ENCODE results near the gene CCDC184. TPM values are rescaled to one million over a fixed set of nuclear protein-coding genes. Genes with fewer than 3 reads are reported as not detected.
"Not testable (repeated sequence)": the region's sequence is repeated elsewhere in the genome, so short reads cannot be mapped to it uniquely, and the experiment has no call there.

Gene CCDC184
- total RNA-seq = 0.54 TPM

DNA sequence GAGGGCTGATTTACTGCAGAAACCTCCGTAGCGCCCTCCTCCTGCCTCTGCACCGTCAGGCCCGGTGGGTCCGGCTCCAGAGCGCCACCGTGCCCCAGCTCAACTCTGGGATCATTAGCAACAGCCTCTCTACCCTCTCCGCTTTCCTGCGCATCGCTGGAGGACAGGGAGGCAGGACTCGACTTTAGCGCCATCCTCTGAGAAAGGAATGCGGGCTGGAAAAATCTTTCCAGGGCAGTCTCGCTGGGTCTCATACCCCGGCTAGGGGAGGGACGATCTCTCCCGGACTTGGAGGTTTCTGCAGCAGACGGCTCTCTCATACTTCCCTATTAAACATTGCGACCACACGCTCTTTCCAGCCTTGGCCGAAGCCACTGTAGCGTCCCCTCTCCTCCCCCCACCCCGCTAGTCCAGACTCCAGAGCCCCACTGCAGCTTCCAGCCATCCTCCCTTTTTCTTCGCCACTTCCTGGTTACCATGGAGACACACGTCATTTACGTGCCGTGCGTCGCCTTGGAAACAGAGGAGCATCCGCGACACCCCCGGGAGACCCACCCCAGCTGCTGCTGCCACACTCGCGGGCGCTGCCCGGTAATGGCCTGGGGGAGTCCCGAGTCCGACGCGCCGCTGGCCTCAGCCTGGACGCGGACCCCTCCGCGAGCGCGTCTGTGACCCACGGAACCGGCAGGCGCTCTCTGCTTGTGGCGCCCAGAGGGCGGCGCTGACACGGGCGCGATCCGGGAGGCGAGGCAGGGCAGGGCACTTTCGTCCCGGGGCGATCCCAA, at the start of gene CCDC184:
Gene CCDC184, plus strand, starts transcription at position 554 of the 785 bp plus-strand sequence. CDS start 479 bp downstream, outside the sequence.
- DNase-seq (ENCODE audit: low read depth in 2 of 3, low spot score in 2 of 3) = peak; percentile 64 to 79 (median 70)

DNA sequence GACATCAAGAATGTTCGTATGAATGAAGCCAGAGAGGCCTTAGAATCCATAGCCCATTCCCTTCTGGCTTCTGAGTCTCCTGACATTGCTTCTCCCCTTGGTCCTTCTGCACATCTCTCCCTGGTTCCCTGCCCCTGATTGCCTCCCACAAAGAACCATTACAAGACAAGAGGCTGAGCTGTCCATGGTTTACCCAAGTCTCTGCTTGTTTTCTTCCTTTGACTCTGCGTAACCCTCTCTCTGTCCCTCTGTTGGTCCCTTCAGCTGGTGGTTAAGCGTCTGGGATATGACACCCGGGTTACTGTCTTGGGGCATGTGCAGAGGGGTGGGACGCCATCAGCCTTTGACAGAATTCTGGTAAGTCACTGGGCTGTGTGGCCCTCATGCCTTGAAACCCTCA, 48.4 kb upstream of the CCDC184 start:
- DNase-seq (ENCODE audit: low read depth in 2 of 3, low spot score in 2 of 3) = no peak

DNA sequence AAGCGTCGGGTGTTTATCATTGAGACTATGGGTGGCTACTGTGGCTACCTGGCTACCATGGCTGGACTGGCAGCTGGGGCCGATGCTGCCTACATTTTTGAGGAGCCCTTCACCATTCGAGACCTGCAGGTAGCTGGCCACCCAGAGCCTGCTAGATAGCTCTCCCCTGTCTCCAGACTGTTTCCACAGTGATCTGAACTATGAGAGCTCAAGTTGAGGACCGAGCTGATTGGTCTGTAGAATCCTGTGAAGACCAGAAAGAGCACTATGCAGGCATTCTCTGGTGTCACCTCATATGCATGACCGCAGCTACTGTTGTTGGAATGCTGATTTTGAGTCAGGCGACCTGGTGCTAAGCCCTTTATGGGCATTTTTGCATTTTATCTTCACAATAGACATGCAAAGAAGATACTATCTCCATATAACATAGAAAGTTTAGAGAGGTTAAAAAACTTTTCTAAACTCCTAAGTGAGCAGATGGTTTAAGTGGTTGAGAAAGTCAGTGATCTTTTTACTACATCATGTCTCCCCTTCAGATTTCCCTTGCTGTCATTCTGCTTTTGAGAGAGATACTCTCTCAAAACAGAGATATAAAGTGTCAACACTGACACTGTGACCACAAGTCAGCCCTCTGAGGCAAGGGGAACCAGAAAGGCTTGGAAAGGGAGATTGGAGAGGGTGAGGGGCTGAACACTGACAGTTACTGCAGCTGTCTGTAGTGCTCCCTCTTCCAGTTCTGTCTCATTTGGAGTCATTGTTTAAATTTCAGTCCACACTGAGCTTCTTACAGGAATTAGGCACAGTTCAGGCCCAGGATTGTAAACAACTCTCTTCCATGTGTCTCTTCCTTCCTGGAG, 40.4 kb upstream of the CCDC184 start:
- no peak for DNase-seq (ENCODE audit: low read depth in 2 of 3, low spot score in 2 of 3)

DNA sequence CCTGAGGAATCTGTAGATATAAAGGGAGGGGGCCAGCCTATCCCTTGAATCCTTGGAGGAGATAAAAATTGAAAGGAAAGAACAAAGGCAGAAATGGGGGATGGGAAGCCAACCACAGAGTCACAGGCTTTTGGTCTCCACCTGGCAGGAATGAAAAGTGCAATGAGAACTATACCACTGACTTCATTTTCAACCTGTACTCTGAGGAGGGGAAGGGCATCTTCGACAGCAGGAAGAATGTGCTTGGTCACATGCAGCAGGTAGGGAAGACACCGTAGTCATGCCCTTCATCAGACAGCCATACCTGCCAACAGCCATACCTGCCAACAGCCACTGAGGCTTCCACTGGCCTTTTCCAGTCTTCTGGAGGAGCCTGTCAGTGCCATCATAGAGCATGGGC, 39.5 kb upstream of the CCDC184 start:
- DNase-seq (ENCODE audit: low read depth in 2 of 3, low spot score in 2 of 3) = no peak

DNA sequence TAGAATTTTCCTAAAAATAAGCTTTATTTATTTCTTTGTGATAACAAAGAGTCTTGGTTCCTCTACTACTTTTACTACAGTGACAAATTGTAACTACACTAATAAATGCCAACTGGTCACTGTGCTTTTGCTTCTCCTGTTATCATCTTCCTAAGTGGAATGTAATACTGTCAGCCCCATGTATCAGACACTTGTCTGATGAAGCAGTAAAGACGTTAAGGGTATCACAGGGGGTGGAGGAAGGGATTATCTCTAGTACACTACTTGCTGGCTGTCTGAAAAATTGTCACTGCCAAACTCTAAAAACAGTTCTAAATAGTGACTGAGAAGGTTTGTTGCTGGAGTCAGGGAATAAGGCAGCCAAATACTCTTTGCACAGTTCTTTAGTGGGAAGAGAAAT, 37.5 kb upstream of the CCDC184 start:
- DNase-seq (ENCODE audit: low read depth in 2 of 3, low spot score in 2 of 3) = no peak

DNA sequence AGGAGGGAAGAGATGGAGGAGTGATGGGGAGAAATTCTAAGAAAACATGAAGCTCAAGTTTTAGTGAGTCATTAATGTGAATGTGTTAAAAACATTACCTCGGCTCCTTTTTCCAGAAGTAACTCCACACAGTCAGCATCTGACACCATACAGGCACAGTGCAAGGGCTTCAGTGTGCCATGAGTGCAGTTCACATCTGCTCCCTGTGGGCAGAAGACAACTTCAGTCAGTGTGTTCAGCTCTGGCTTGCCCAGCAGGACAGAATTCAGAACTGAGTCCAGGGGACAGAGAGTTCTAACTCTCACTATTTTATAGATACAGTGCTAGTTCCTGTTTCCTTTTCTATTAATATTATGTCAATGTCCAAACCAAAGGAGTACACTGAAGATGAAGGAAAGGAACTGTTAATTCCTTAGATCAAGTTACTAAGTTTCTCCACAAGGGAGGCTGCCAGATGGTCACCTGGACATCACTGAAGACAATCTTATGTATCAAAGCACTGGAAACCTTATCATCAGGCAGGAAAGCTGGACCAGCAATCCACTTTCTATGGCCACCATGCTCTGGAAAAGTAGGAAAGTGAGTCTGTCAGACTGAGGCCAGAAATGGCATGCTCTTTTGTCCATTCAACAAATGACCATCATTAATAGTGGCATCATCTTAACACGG, 32.2 kb upstream of the CCDC184 start:
- no peak for DNase-seq (ENCODE audit: low read depth in 2 of 3, low spot score in 2 of 3)

DNA sequence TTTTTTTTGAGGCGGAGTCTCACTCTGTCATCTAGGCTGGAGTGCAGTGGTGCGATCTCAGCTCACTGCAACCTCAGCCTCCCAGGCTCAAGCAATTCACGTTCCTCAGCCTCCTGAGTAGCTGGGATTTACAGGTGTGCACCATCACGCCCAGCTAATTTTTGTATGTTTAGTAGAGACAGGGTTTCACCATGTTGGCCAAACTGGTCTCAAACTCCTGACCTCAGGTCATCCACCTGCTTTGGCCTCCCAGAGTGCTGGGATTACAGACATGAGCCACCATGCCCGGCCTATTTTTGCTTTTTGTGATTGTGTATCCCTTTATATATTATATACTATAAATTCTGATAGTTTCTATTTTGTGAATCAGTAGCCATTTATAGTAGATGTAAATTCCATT, 27.7 kb upstream of the CCDC184 start:
- DNase-seq (ENCODE audit: low read depth in 2 of 3, low spot score in 2 of 3) = not testable (repeated sequence)

DNA sequence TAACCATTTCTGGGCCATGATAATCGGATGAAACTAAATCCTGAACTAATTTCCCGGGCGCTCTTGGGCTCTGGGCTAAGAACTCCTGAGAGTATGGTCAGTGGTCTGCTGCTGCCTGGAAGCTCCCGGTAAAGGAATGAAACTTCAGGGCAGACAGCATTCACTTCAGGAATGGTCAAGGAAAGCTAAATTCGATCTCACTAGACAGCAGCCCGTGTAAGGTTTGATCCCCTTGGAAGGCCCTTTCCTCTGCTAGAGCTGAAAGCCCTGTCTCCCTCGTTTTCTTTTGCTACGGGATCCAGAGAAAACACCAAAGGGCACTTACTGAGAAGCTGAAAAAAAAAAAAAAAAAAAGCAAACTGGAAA, 26.8 kb upstream of the CCDC184 start:
- DNase-seq (ENCODE audit: low read depth in 2 of 3, low spot score in 2 of 3) = no peak

DNA sequence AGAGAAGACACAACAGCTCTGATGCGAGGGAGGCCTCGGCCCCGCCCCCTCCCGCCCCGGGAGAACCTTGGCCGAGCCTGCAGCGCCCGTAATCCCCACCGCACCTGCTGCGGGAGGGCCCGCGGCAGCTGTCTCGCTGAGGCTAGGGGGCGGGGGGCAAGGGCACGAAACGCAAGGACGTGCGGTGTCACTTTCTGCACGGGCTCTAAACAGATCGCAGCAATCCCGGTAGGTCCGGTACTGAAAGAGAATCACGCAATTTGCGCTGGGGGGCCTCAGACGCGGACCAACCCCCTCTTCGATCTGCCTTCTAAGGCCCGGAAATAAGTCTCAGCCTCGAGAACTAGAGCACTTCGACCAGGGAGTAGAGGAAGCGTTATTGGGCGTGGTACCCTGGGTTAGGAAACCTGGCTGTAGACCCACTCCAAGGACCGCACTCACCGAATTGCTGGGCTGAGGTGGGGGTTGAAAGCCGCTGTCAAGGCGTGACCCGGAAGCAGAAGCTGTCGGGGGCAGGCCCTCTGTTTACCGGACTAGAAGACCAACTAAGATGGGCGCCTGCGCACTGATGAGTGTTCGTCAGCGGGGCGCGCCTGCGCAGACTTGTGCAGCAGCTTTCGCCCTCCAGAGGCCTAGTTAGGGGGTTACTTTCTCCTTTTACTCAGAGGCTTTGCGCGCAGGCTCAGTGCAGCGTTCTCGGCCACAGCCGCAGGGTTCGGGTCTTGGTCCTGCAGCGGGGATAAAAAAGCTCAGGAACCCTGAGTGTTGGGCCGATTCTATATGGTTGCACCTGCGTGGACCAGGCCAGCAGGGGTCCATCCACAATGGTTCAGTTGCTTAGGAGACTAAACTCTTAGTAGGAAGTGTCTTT, 26.2 kb upstream of the CCDC184 start, which contains the start of gene ASB8:
Gene ASB8, minus strand, starts transcription at position 498 of the 871 bp plus-strand sequence. CDS start 4,019 bp downstream, outside the sequence.
- peak; percentile 97 to 99 (median 99) for DNase-seq (ENCODE audit: low read depth in 2 of 3, low spot score in 2 of 3)

DNA sequence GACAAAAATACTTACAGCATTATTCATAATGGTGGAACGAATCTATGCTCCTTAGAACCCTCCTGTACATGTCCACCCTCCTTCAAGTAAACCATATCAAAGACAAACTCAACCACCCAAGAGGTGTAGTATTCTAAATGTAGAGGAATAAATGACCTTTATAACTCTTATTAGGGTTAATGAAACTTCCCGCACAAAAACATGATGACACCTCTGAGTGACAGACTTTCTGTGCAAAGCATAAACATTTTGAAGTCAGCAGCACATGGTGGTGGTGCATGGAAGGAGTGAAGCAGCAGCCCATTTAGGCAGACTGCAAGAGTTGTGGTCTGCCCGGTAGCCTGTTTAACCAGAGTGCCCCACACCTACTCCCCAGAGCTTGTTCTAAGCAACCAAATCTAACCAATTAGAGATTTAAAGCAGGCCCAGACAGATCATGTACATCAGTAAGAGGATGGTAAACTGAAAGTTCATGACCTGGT, 25.5 kb upstream of the CCDC184 start:
- DNase-seq (ENCODE audit: low read depth in 2 of 3, low spot score in 2 of 3) = no peak

DNA sequence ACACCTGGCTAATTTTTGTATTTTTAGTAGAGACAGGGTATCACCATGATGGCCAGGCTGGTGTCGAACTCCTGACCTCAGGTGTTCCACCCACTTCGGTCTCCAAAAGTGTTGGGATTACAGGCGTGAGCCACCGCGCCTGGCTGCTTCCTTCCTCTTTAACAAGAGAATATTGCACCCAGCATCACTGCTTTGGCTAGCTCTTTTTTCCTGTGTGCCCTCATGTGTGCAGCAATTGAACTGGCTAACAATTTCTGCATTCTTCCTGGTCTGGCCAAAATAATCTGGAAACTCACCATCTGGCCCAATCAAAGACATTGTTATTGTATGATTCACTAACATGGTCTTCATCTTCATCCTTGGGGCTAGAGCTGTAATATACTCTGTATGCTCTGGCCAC, 23.4 kb upstream of the CCDC184 start:
- peak in 1 of 3 donors; percentile 23 for DNase-seq (ENCODE audit: low read depth in 2 of 3, low spot score in 2 of 3)

DNA sequence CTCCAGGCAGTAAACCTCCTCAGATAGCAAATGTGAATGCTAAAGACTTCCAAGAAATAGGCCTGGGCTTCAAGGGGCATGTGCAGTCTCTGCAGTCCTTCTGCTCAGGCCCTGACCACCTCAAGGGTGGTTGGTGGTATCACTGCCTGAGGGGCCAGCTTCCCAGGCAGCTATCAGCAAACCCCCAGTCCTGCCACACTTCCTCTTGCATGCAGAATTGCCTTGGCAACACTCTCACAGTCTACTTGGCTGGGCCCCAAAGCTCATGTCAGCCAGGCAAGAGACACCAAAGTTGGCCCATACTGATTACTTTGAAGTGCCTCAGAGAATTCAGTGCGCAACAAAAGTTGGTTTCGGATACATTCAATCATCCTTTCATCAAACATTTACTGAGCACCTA, 22.6 kb upstream of the CCDC184 start:
- DNase-seq (ENCODE audit: low read depth in 2 of 3, low spot score in 2 of 3) = peak in 2 of 3 donors; percentile 90 to 98

DNA sequence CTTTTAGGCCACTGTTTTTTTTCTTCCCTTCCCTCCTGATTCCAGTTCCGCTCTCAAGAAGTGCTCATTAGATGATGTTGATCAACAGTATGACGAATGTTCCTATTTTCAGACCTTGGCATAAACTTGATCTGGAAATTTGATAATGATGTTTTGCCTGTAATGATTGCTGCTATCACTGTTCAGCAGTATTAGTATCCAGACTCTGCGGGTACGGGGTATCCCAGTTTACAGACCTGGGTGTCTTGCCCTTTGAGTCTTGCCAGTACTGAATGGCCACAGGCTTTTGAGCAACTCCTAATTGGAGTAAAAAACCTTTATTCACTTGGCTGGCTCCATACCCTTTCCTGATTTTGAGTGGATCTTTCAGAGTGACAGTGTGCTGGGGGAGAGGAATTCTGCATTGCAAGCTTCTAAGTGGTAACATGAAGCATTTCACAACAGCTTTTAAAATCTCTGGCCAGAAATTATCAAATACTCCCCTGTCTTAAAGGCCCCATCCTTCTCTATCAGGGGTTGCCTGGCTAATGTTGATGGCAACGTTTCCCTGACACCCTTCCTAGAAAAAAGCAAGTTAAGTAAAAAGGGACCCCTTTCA, 20.2 kb upstream of the CCDC184 start:
- no peak for DNase-seq (ENCODE audit: low read depth in 2 of 3, low spot score in 2 of 3)

DNA sequence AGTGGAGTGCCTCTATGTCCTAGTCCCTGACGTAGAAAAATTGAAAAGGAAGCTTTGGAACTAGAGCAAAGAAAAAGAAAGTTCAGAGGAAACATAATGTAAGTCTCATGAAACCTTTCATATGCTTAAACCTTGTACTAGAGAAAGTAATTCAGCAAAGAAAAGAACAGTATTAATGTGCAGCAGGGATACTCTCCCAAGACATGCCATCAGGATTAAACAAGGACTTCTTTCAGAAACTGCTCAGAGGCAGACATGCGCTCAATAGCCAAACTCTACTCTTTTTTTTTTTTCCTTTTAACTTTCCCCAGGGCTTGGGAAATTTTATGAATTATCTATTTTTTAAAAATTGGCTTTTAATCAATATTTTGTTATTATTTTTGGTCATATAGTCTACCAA, 19.0 kb upstream of the CCDC184 start:
- no peak for DNase-seq (ENCODE audit: low read depth in 2 of 3, low spot score in 2 of 3)

DNA sequence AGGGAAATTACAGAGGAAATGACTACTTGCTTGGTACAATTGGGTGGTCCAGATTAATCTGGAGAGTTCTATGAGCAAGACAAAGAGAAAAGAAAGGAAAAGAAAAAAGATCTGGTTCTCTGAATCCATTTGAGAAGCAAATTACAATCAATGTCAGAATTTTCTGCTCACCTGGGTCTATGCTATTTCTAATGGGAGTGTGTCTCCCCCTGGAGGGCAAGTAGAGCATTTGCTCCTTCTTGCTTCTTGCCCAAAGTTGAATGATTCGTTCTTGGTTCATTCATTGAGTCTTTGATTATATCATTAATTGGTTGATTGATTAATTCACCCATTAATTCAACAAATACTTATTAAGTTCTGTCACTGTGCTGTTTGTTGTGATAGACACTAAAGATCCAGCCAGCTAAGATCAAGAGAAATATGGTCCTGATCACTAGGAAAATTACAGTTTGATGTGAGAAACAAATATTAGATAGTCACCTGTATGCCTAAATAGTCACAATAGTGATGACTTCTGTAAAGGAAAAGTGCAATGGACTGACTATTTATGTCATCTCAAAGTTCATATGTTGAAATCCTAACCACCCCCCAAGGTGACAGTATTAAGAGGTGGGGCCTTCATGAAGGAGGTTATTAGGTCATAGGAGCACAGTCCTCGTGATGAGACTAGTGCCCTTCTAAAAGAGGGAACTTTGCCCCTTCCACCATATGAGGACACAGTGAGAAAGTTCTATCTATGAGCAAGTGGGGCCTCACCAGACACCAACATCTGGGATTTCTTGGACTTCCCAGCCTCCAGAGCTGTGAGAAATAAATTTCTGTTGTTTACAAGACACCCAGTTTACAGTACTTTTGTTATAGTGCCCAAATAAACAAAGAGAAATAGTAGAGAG, 18.1 kb upstream of the CCDC184 start:
- DNase-seq (ENCODE audit: low read depth in 2 of 3, low spot score in 2 of 3) = peak in 2 of 3 donors; percentile 70 to 83

DNA sequence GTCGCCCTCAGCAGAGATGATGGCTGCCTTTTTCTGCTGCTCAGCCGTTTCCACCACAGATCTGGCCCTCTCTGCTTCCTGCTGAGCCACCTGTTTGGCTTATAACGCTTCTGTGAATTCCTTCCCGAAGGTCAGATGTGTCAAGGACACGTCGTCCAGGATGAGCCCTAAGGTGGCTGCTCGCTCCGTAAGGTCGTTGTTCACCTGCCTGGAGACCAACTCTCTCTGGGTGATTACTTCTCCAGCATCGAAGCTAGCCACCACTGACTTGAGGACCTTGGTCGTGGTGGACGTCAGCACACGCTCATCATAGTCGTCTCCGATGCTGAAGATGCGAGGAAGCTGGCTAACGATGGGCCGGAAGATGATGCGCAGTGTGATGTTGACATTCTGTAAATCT, 14.4 kb upstream of the CCDC184 start:
- DNase-seq (ENCODE audit: low read depth in 2 of 3, low spot score in 2 of 3) = no peak

DNA sequence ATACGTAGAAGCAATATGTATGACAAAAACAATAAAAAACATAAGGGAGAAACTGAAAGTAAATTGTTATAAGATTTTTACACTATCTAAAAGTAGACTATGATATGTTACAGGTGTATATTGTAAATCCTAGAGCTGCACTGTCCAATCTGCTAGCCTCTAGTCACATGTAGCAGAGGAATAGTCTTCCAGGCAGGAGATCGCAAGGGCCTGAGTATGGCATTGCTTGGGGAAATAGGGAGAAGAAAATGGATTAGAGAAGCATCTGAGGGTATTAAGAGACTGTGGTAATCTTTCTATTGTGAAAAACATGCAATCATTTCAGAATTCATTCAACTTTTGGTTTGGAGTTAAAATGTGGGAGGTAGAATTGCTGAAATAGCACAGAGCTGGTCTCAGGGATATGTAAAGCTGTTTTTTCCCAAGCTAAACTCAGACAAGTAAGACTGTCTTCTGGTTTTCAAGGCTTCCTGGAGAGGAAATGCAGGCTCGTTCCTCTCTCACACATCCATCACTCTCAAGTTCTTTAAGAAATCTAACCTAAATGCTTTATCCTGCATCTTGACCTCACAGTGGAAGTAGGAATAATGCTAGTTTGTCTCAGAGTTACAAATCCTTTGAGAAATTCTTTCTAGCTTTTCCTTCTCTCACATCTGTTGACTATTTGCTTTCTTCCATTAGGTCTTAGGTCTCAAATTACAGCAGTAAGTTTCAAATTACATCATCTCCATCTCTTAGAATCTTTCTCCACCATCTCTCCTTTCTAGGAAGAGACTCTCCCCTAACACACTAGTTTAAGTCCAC, 7.6 kb upstream of the CCDC184 start:
- no peak for DNase-seq (ENCODE audit: low read depth in 2 of 3, low spot score in 2 of 3)

DNA sequence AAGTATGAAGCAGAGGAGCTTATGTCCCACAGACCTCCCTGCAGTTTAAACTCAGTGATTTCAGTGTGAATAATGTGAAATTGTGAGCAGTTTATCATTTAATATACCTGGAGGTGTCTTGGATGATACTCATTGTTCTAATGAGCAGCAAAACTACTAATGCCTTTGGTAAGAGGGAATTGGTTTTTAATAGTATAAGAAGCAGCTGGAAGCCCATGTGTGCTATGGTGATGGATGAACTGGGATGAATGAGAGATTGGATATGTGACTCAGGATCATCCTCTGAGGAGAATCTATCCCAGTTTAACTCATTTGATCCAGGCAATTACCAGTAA, 7.1 kb upstream of the CCDC184 start:
- no peak for DNase-seq (ENCODE audit: low read depth in 2 of 3, low spot score in 2 of 3)

All from hematopoietic multipotent progenitor cell (in vitro differentiated cells).